ENCODE data around the gene OPA3. TPM values are rescaled to one million over a fixed set of nuclear protein-coding genes. Genes with fewer than 3 reads are reported as not detected.
A peak's percentile ranks its signal among the peaks of the same experiment; 100 is the strongest.

OPA3 gene
- total and polyA plus RNA-seq, 11 donors, result 13.1 to 30.4 (median 22.3) TPM

- Histone ChIP-seq H3K4me1 (peaks cover 6 to 38% (median 17%) of the 10 kb centered on the region in 12 donors), H3K9me3 (peaks cover 0 to 7% (median 0%) of the 10 kb centered on the region in 12 donors), H3K4me3 (no peak overlapping the region), H3K27me3 (peaks cover 0 to 6% (median 0%) of the 10 kb centered on the region in 9 donors), H3K36me3 (peaks cover 0 to 51% (median 35%) of the 10 kb centered on the region in 9 donors), H3K27ac (peak overlapping the region in 1 of 12 donors; percentile 12)
- 65 to 73% (median 69%) methylated on average over 15 of the region's 15 CpGs for WGBS, 4 donors
- intact Hi-C loops (cut with DNase I), result loop anchor here in 5 of 10 donors (5.0 to 10.0 kb wide), 4 partner anchors 35 to 115 kb away; no protein-coding TSS in a partner anchor
- DNase-seq, result peak in 1 of 5 donors; percentile 24
- no peak for ATAC-seq
- no peak for TF ChIP-seq POLR2A (IDR thresholded peaks at IDR 0.05)
- TF ChIP-seq CTCF (IDR thresholded peaks at IDR 0.05), result no peak
These were observed 56.9 kb downstream of the OPA3 start for GRCh38 chr19:45527731-45528130.

- TF ChIP-seq CTCF (IDR thresholded peaks at IDR 0.05) (no peak), POLR2A (IDR thresholded peaks at IDR 0.05) (no peak)
- peak overlapping the region in 1 of 12 donors; percentile 12 for H3K27ac ChIP-seq
- DNase-seq (peak in 1 of 5 donors; percentile 7), ATAC-seq (no peak)
- peaks cover 0 to 6% (median 0%) of the 10 kb centered on the region in 9 donors for H3K27me3 ChIP-seq
- WGBS, 4 donors, result 88 to 99% (median 93%) methylated on average over 4 of the region's 4 CpGs
- peaks cover 6 to 41% (median 17%) of the 10 kb centered on the region in 12 donors for H3K4me1 ChIP-seq
- peaks cover 0 to 59% (median 42%) of the 10 kb centered on the region in 9 donors for H3K36me3 ChIP-seq
- H3K4me3 ChIP-seq, result no peak overlapping the region
- H3K9me3 ChIP-seq, result peaks cover 0 to 7% (median 0%) of the 10 kb centered on the region in 12 donors
- intact Hi-C loops (cut with DNase I), result loop anchor here in 5 of 10 donors (5.0 to 10.0 kb wide), 4 partner anchors 35 to 115 kb away; no protein-coding TSS in a partner anchor
These were observed 57.6 kb downstream of the OPA3 start for GRCh38 chr19:45526971-45527370.

- H3K27ac ChIP-seq, result peak overlapping the region in 4 of 12 donors; percentile 18 to 74 (median 28)
- H3K4me1 ChIP-seq, result peaks cover 6 to 46% (median 17%) of the 10 kb centered on the region in 12 donors
- intact Hi-C loops (cut with DNase I), result loop anchor here in 5 of 10 donors (5.0 to 10.0 kb wide), 4 partner anchors 36 to 116 kb away; no protein-coding TSS in a partner anchor
- H3K9me3 ChIP-seq, result peaks cover 0 to under 1% (median 0%) of the 10 kb centered on the region in 12 donors
- ATAC-seq (peak in 3 of 4 donors; percentile 36 to 56 (median 49)), DNase-seq (peak; percentile 72 to 82 (median 80))
- H3K36me3 ChIP-seq, result peaks cover 0 to 67% (median 51%) of the 10 kb centered on the region in 9 donors
- WGBS, 4 donors, result 67 to 72% (median 68%) methylated on average over 9 of the region's 9 CpGs
- no peak for TF ChIP-seq CTCF (IDR thresholded peaks at IDR 0.05)
- TF ChIP-seq POLR2A (IDR thresholded peaks at IDR 0.05), result no peak
- H3K27me3 ChIP-seq, result peaks cover 0 to 3% (median 0%) of the 10 kb centered on the region in 9 donors
- H3K4me3 ChIP-seq, result no peak overlapping the region
These were observed 58.5 kb downstream of the OPA3 start for GRCh38 chr19:45526143-45526542.

GRCh38 chr19:45524575-45525129, 60.0 kb downstream of the OPA3 start:
- Histone ChIP-seq H3K27me3 (peaks cover 0 to under 1% (median 0%) of the 10 kb centered on the region in 9 donors), H3K36me3 (peaks cover 0 to 82% (median 63%) of the 10 kb centered on the region in 9 donors), H3K27ac (peak overlapping the region in 9 of 12 donors; percentile 29 to 74 (median 59)), H3K4me1 (peaks cover 6 to 56% (median 17%) of the 10 kb centered on the region in 12 donors), H3K4me3 (no peak overlapping the region), H3K9me3 (no peaks in the 10 kb centered on the region)
- intact Hi-C loops (cut with DNase I), result loop anchor here (1.0 to 10.0 kb wide), 9 partner anchors 33 to 158 kb away; no protein-coding TSS in a partner anchor
- ATAC-seq (peak; percentile 18 to 41 (median 28)), DNase-seq (peak in 1 of 5 donors; percentile 66)
- TF ChIP-seq POLR2A (IDR thresholded peaks at IDR 0.05), result no peak
- TF ChIP-seq CTCF (IDR thresholded peaks at IDR 0.05), result no peak
- 74 to 85% (median 80%) methylated on average over 15 of the region's 15 CpGs for WGBS, 4 donors

Data from heart left ventricle (tissue), 16 donors.